ENCODE data around the gene MIEF1.

Gene MIEF1

GRCh38 chr22:39510529-39511149 lies 8.5 kb downstream of the MIEF1 start:
- no peak overlapping the region for H3K27ac ChIP-seq
- TF ChIP-seq CTCF (conservative IDR thresholded peaks at IDR 0.05; ENCODE audit: low read depth): no peak
- ChIA-PET POLR2A (ENCODE audit: low non-redundant PET) (no interaction called here), CTCF (no interaction called here)
- no peak for DNase-seq (ENCODE audit: low spot score)

- no peak for DNase-seq (ENCODE audit: low spot score)
- no peak for TF ChIP-seq CTCF (conservative IDR thresholded peaks at IDR 0.05; ENCODE audit: low read depth)
- ChIA-PET CTCF (no interaction called here), POLR2A (ENCODE audit: low non-redundant PET) (no interaction called here)
- H3K27ac ChIP-seq: no peak overlapping the region
These were observed 9.1 kb downstream of the MIEF1 start for GRCh38 chr22:39511226-39511625.

- POLR2A ChIA-PET (ENCODE audit: low non-redundant PET): no interaction called here
These were observed 9.9 kb downstream of the MIEF1 start for GRCh38 chr22:39512026-39512425.

GRCh38 chr22:39513791-39514190 lies 11.7 kb downstream of the MIEF1 start:
- H3K27ac ChIP-seq: peak overlapping the region; percentile 23; the same call in 1 of the 2 replicates
- no peak for DNase-seq (ENCODE audit: low spot score)
- ChIA-PET CTCF (interaction anchor here (0.8 to 1.1 kb wide), 2 partner anchors 15 to 172 kb away, joined by 3 read pairs; no protein-coding TSS in a partner anchor), POLR2A (ENCODE audit: low non-redundant PET) (no interaction called here)
- no peak for TF ChIP-seq CTCF (conservative IDR thresholded peaks at IDR 0.05; ENCODE audit: low read depth)

More at GRCh38 chr22:39512026-39512425, 9.9 kb downstream of the MIEF1 start:
- no peak for TF ChIP-seq CTCF (conservative IDR thresholded peaks at IDR 0.05; ENCODE audit: low read depth)
- CTCF ChIA-PET: interaction anchor here (0.6 kb wide), 2 partner anchors 22 to 163 kb away, joined by 3 to 7 read pairs; no protein-coding TSS in a partner anchor
- peak overlapping the region; percentile 33; the same call in 1 of the 2 replicates for H3K27ac ChIP-seq
- no peak for DNase-seq (ENCODE audit: low spot score)

- CTCF ChIA-PET: interaction anchor here (0.6 to 1.1 kb wide), 4 partner anchors 10 to 172 kb away, joined by 3 read pairs; partner anchors contain the start of gene MIEF1
- peak; percentile 71 for TF ChIP-seq CTCF (conservative IDR thresholded peaks at IDR 0.05; ENCODE audit: low read depth)
- POLR2A ChIA-PET (ENCODE audit: low non-redundant PET): no interaction called here
- no peak for DNase-seq (ENCODE audit: low spot score)
- H3K27ac ChIP-seq: peak overlapping the region; percentile 23; the same call in 1 of the 2 replicates
These were observed 12.4 kb downstream of the MIEF1 start for GRCh38 chr22:39514373-39514973.

GRCh38 chr22:39515266-39516050 lies 13.4 kb downstream of the MIEF1 start:
- H3K27ac ChIP-seq: no peak overlapping the region
- CTCF ChIA-PET: interaction anchor here (0.6 kb wide), 1 partner anchor 12 kb away, joined by 3 read pairs; no protein-coding TSS in a partner anchor
- POLR2A ChIA-PET (ENCODE audit: low non-redundant PET): no interaction called here

More at GRCh38 chr22:39515266-39516050, 13.4 kb downstream of the MIEF1 start:
- no peak for TF ChIP-seq CTCF (conservative IDR thresholded peaks at IDR 0.05; ENCODE audit: low read depth)
- DNase-seq (ENCODE audit: low spot score): no peak
